ENCODE data around the gene CLDN7. TPM values are rescaled to one million over a fixed set of nuclear protein-coding genes. Genes with fewer than 3 reads are reported as not detected.

Gene CLDN7
- 0.27 and 0.89 TPM in 2 replicates for total RNA-seq
- long read RNA-seq: 0 reads

GRCh38 chr17:7262192-7262934, at the start of gene CLDN7:
CLDN7 (minus strand) TSS chr17:7262478; CDS start chr17:7262043, 435 bp downstream.
- Mint-ChIP-seq H3K36me3 (ENCODE audit: unreplicated experiment) (peaks cover 4% of the 10 kb centered on the region), H3K4me1 (ENCODE audit: unreplicated experiment) (peaks cover 40% of the 10 kb centered on the region), H3K9me3 (ENCODE audit: unreplicated experiment) (no peaks in the 10 kb centered on the region), H3K4me3 (ENCODE audit: unreplicated experiment) (peak within 1 kb of the TSS; percentile 58), H3K27me3 (ENCODE audit: unreplicated experiment) (peaks cover 14% of the 10 kb centered on the region), H3K27ac (ENCODE audit: unreplicated experiment) (peak within 1 kb of the TSS; percentile 43)
- TF ChIP-seq, protein P1, sequence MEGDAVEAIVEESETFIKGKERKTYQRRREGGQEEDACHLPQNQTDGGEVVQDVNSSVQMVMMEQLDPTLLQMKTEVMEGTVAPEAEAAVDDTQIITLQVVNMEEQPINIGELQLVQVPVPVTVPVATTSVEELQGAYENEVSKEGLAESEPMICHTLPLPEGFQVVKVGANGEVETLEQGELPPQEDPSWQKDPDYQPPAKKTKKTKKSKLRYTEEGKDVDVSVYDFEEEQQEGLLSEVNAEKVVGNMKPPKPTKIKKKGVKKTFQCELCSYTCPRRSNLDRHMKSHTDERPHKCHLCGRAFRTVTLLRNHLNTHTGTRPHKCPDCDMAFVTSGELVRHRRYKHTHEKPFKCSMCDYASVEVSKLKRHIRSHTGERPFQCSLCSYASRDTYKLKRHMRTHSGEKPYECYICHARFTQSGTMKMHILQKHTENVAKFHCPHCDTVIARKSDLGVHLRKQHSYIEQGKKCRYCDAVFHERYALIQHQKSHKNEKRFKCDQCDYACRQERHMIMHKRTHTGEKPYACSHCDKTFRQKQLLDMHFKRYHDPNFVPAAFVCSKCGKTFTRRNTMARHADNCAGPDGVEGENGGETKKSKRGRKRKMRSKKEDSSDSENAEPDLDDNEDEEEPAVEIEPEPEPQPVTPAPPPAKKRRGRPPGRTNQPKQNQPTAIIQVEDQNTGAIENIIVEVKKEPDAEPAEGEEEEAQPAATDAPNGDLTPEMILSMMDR (IDR thresholded peaks at IDR 0.05): no peak
- DNase-seq (ENCODE audit: extremely low spot score, unreplicated experiment): no peak

- Mint-ChIP-seq H3K4me1 (ENCODE audit: unreplicated experiment) (peaks cover 44% of the 10 kb centered on the region), H3K27me3 (ENCODE audit: unreplicated experiment) (no peaks in the 10 kb centered on the region), H3K4me3 (ENCODE audit: unreplicated experiment) (no peak overlapping the region), H3K27ac (ENCODE audit: unreplicated experiment) (no peak overlapping the region), H3K9me3 (ENCODE audit: unreplicated experiment) (no peaks in the 10 kb centered on the region), H3K36me3 (ENCODE audit: unreplicated experiment) (peaks cover 38% of the 10 kb centered on the region)
- DNase-seq (ENCODE audit: extremely low spot score, unreplicated experiment): no peak
- TF ChIP-seq, protein P1 (IDR thresholded peaks at IDR 0.05): no peak
These were observed 48.9 kb upstream of the CLDN7 start for GRCh38 chr17:7311110-7311705.

DNA sequence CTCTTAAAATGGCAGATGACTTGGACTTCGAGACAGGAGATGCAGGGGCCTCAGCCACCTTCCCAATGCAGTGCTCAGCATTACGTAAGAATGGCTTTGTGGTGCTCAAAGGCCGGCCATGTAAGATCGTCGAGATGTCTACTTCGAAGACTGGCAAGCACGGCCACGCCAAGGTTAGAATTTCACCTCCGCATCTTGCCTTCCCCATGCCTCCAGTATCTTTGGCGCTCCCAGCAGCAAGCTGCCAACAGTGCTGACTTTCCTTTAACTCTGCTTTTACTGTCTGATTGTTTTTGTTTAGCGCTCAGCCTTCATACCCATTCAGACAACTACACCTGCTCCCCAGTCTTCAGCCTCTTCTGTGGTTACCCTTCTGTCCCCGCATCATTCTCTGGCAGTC, 47.4 kb upstream of the CLDN7 start:
- H3K9me3 Mint-ChIP-seq (ENCODE audit: unreplicated experiment): no peaks in the 10 kb centered on the region
- H3K27ac Mint-ChIP-seq (ENCODE audit: unreplicated experiment): peak overlapping the region; percentile 68
- no peaks in the 10 kb centered on the region for H3K27me3 Mint-ChIP-seq (ENCODE audit: unreplicated experiment)
- peaks cover 41% of the 10 kb centered on the region for H3K4me1 Mint-ChIP-seq (ENCODE audit: unreplicated experiment)
- TF ChIP-seq, protein P1 (IDR thresholded peaks at IDR 0.05): no peak
- peaks cover 38% of the 10 kb centered on the region for H3K36me3 Mint-ChIP-seq (ENCODE audit: unreplicated experiment)
- peak overlapping the region; percentile 85 for H3K4me3 Mint-ChIP-seq (ENCODE audit: unreplicated experiment)
- DNase-seq (ENCODE audit: extremely low spot score, unreplicated experiment): no peak

DNA sequence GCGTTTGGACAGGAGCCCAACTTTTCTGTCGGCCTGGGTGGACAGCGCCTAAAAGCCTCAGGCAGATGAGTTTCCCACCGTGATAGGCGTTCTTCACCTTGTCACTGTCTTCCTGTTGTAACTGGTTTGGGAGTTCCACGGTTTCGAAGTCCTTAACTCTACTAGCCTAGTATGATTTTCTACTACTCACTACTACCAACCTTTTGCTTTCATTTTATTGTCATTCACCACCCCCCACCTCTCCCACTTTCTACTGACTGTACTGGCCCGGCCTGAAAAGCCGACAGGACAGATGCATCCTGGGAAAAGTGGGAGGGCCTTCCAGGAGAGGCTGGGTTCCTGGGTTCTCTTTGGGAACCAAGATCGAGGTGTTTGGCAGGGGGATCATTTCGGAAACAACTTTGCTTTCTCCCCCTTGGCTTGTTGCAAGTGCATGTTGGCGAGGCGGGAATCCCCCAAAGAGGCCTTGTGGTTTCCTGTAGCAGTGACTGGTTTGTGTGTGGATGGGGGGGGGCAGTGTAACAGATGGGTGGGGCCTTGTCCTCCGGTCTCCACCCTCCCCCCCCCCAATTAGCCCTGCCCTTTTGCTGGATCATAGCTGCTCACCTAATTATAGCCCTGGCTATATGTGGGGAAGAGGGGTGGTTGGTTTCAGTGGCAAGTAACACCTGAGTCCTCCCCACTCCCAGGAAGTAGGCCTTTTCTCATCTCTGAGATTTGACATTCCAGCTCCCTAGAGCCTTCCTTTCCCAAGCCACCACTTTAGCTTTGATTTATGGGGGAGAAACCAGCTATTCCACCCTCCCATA, 46.6 kb upstream of the CLDN7 start:
- Mint-ChIP-seq H3K4me3 (ENCODE audit: unreplicated experiment) (peak overlapping the region; percentile 85), H3K27me3 (ENCODE audit: unreplicated experiment) (no peaks in the 10 kb centered on the region), H3K36me3 (ENCODE audit: unreplicated experiment) (peaks cover 34% of the 10 kb centered on the region), H3K9me3 (ENCODE audit: unreplicated experiment) (no peaks in the 10 kb centered on the region), H3K4me1 (ENCODE audit: unreplicated experiment) (peaks cover 33% of the 10 kb centered on the region), H3K27ac (ENCODE audit: unreplicated experiment) (peak overlapping the region; percentile 91)
- TF ChIP-seq, protein P1 (IDR thresholded peaks at IDR 0.05): no peak
- no peak for DNase-seq (ENCODE audit: extremely low spot score, unreplicated experiment)
